ENCODE data around the gene GABBR2.
"Not testable (repeated sequence)": the region's sequence is repeated elsewhere in the genome, so short reads cannot be mapped to it uniquely, and the experiment has no call there.

The GABBR2 gene

DNA sequence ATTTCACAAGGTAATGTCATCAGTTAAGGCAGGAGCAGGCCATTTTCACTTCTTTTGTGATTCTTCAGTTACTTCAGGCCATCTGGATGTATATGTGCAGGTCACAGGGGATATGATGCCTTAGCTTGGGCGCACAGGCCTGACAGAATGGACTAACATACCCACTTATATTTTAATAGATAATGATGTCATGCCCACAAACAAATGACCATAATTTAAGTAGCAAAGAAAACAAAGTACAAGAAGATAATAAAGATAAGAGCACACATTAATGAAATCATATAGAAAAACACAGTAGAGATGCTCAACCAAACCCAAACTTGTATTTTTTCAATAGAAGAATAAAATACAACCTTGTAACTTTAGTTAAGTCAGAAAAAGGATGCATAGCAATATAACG is 433.6 kb downstream of the GABBR2 start:
- DNase-seq: no peak

DNA sequence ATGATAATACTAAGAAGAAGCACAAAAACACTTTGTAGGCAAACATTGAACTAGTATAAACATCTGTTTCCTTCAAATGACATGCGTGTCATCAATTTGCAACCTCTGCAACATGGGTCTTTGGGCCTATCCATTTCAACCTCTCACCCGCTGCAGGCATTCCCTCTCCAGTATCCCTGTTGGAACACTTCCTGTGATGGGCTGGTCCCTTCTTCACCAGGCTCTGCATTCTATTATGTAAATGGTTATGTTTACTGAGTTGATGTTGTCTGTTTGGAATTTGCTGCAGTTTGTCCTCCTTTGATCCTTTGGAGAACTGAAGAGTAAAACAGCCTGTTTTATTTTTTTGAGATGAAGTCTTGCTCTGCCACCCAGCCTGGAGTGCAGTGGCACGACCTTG is 436.7 kb downstream of the GABBR2 start:
- DNase-seq: no peak

DNA sequence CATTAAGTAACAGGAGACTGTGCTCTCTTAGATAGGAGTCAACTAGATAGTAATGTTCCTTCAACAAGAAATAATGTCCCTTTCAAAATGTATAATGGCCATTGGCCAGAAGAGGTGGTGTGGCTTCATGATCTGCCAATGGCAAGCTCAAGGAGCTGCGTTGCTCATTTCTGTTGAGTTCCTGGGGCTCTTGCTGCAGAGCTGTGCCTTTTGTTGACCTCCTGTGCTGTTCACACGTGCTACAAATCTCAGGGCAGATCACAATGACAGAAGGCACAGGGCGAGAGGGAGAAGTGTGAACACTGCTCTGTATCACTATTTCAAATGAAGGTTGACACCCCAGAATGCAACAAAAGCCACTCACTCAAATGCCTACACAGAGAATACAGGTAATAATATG is 437.3 kb downstream of the GABBR2 start:
- no peak for DNase-seq

DNA sequence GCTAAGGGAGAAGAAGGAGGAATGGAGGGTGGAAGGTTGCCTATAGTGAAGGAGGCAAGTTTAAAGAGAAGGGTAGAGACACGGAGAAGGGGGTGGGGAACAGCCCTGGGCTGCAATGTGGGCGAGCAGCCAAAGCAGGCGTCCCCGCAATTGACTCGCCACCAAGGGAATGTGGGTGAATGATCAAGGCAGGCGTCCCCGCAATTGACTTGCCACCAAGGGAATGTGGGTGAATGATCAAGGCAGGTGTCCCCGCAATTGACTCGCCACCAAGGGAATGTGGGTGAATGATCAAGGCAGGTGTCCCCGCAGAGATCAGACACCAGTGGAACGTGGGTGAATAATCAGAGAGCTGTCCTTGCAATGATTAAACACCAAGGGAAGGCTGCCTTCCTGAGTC is 438.5 kb downstream of the GABBR2 start:
- DNase-seq: not testable (repeated sequence)

DNA sequence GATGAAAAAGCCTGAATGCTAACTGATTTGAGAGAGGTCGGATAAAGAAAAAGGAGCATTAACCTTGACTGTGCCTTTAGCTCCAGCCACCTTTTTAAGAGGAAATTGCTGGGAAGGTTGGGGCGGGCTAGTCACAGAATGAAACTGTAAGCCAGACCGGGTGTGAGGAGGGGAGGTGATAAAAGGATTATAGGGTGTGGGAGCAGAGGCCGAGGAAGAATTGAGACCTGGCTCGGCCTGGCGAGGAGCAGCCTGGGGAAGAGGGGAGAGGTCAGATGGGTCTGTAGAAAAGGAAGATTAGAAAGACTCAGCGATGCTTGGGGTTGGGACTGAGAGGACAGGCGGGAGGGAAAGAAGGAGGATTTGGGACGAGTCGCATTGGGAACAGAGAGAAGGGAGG is 439.1 kb downstream of the GABBR2 start:
- DNase-seq: not testable (repeated sequence)

DNA sequence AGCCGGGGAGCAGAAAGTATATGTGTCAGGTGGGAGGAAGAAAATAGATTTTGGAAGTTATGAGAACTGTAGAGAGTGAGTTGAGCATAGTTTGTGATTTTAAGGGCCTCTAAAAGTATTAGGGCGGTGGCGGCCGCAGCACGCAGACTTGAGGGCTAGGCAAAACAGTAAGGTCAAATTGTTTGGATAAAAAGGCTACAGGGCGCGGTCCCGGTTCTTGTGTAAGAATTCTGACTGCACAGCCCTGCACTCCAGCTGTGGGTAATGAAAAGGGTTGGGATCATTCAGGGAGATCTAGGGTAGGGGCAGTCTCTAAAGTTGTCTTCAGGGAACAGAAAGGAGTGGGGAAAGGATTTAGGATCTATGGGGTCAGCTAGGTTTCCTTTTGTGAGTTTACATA is 441.2 kb downstream of the GABBR2 start:
- not testable (repeated sequence) for DNase-seq

DNA sequence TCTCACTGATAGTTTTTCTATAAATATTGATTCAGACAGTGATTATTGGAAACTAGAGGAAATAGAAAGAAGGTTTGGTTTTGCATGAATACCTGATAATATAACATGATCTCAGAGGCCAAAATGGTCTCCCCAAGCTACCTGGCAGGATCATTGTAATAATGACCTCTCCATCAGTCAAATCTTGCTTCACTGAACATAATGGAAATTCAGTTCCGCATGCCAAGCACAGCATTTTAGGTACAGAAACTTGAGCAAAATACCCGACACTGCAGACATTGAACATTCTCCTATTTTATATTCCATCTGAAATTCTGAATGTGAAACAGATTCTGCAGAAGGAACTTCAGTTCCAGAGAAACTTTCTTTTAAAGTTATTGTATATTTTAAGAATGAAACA is 444.2 kb downstream of the GABBR2 start:
- no peak for DNase-seq

DNA sequence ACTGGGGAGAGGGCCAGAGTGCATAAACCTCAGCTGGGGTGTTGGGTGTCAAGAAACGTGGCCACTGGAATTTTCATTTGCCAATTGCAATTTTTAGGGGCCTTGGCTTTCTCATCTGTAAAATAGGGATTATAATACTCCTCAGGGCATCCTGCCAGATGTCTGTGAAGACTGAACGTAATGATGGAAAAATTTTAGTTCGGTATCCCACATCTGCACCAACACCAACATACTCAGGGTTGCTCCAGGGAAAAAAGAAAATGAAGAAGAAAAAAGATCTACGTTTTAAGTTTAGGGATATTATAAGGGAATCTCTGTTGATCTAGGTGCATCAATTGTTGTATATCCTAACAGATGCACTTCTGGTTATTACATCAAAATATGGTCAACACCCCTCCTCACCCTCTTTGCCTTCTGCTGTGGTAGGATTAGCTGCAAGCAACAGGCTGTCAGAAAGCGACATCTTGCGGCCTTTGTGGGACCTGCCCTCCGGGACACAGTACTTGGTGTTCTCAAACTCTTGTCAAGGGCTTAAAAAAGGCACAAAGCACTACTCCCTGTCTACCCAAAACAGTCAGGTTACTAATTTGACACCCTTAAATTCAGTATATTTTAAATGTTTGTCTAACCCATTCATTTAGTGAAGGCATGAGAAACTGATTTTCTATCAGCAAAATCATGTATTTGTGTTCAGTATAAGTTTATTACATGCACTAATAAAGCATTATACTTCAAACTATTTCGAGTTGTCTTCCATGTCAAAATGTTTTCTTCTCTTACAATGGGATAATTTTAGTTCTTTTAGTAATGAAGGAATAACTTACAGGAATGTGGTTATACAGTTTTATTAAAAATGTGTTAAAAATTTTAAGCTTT is 445.0 kb downstream of the GABBR2 start:
- peak; percentile 81 to 86 for DNase-seq

DNA sequence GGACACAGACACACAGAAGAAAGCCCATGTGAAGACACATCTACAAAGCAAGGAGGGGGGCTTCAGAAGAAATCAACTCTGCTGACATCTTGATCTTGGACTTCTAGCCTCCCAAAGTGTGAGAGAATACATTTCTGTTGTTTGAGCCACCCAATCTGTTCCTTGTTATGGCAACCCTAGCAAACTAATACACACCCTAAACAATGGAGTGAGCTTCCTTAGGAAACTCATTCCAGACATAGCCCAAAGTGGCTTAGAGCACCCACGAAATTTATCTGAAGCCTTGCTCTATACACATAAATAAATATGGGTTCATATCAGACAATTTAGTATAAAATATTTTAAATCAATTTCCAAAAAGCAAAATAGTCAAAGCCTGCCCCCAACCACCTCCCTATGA is 445.7 kb downstream of the GABBR2 start:
- no peak for DNase-seq

DNA sequence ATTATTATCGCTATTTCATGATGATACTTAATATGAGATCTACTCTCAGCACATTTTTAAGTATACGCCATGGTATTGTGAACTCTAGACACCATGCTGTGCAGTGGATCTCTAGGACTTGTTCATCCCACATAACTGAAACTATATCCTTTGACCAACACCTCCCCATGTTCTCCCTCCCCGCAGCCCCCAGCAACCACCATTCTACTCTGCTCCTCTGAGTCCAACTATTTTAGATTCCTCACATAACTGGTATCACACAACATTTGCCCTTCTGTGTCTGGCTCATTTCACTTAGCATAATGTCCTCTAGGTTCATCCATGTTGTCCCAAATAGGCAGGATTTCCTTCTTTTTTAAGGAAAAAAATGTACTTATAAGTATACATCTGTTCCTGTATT is 446.7 kb downstream of the GABBR2 start:
- no peak for DNase-seq

DNA sequence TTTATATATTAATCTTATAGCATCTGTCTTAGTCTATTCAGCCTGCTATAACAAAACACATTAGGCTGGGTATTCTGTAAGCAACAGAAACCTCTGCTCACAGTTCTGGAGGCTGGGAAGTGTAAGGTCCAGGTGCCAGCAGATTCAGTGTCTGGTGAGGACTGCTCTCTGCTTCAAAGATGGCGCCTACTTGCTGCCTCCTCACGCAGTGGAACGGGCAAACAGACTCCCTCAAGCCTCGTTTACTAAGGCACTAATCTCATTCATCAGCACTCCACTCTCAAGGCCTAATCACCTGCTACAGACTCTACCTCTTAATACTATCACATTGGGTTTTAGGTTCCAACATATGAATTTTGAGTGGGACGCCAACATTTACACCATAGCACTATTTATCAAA is 448.1 kb downstream of the GABBR2 start:
- no peak for DNase-seq

DNA sequence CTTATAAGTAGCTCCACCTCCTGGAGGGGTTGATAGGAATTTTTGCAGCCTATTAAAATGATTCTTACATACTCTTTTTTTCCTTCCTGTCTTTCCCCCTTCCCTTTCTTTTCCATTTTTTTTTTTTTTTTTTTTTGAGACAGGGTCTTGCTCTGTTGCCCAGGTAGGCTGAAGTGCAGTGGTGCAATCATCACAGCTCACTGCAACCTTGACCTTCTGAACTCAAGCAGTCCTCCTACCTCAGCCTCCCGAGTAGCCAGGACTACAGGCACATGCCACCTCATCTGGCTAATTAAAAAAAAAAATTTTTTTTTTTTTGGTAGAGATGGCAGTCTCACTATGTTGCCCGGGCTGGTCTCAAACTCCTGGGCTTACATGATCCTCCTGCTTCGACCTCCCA is 448.9 kb downstream of the GABBR2 start:
- no peak for DNase-seq

DNA sequence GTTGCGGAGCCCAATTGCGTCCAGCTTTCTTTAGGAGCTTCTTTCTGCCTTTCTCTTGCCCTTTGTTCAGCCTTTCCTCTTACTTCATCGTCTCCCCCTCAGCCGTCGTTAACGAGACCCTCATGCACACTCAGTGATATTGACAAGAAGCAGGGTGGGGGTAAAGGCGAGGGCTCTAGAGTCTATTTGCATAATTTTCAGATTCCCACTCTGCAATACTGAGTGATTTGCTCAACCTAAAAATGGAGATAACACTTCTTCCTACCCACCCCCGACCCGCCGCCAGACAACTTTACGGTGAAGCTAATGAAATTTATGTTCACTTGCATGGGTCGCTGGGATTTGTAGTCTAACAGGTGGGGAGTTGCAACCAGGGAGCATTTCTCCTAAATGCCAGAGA is 452.0 kb downstream of the GABBR2 start:
- DNase-seq: peak; percentile 39 to 51

DNA sequence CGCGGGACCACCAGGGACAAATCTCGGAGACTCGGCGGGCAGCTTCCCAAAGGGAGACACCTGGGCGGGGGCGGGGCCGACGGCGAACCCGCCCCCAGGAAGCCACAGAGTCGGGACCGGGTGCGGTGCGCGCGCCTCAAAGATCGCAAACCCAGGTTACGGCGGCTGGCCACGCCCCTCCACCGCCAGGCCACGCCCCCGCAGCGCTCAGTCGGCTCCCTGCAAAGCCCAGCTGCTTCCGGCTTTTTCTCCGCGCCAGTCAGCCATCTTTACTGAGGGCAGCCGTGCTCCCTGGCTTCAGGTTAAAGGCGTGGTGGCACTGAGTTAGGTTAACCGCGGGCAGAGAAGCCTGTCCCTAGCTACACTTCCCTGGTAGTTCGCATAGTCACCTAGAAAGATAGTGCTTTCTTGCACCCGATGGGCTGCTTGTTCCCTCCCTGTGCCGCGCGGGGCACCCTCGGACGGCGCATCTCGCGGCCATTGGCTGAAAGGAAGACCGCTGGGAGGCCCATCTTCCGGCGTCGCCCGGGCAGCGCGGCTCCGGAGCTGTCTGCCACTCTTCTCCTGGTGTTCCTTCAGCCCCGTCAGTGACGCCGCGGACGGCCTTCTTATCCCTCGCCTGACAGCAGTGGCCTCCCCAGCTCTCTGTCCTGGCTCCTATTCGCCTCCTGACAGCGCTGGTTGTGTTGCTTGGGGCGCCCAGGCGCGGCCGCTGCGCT is 453.0 kb downstream of the GABBR2 start, which contains the start of gene TBC1D2:
Gene TBC1D2, minus strand, starts transcription at position 72 of the 719 bp plus-strand sequence. CDS start 108 bp downstream, outside the sequence.
- DNase-seq: peak; percentile 97

DNA sequence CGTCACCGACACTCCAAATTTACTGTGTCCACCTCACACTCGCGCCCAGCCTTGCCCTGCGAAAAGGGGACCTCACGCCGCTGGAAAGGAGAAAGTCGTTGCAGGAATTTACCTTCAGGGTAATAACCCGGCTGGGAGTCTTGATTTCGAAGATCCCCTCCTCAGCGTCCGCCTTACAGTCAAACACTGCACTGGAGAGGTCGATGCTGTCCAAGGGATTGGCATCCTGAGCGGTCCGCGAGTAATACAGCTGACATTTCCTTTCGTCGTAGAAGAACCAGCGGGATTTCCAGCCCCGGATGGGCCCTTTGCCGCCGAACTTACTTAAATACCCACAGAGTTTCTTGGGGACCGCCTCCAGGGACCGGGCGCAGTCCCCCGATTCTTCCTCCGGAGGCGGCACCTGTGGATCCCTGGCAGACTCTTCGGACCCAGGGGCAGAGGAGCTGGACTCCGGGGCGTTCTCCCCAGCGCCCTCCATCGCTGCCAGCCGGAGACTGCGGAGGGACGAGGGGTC is 453.6 kb downstream of the GABBR2 start:
- DNase-seq: peak; percentile 57 to 66

DNA sequence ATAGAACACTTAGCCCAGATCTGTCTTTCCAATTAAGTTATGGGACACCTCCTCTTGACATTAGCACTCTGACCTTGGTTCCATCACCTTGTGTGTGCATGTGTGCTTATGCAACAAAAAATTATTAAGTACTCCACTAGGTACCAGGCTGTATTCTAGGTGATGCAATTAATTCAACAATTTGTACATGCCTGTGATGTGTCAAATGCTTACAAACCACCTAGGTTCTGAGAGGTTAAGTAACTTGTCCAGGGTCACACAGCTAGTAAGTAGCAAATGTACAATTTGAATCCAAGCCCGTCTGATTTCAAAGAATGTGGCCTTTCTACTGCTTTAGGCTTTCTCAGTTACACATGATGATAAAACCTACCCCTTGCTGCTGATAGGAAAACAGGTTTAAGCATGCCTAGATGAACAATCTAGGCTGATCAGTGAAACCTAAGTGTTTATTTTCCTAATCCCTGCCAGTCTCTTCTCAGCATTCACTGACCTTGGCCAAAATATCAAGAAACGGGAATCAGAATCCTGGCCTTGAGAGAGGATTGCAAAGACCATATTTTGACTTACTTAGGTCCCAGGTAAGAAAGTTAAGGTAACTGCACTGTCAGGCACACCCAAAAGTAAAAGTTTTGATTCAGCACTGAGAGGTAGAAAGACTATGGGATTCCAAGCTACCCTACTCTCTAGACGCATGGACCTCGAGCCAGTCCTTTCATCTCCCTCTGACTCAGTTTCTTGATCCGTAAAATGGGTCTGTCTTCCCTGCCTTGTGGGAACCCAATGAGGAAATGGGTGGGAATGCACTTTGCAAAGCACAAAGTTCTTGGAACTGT is 454.3 kb downstream of the GABBR2 start:
- peak in 1 of 2 donors; percentile 22 for DNase-seq

DNA sequence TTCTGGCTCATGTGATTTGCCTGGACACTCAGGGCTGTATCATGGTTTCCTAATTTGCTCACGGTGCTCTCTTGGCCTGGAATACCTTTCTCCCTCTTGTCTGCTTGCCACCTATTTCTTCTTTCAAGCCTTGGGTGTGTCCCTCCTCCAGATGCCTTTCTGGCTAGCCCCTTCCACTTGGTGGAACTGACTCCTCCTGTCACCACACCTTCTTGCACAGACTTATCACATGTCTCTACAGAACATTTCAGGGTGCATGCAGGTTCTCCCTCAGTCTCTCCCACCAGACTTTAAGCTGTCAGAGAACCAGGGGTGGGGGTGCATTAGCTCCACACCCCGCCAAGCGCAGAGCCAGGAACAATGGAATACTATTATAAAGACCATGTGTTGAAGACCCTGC is 455.2 kb downstream of the GABBR2 start:
- peak in 1 of 2 donors; percentile 30 for DNase-seq

DNA sequence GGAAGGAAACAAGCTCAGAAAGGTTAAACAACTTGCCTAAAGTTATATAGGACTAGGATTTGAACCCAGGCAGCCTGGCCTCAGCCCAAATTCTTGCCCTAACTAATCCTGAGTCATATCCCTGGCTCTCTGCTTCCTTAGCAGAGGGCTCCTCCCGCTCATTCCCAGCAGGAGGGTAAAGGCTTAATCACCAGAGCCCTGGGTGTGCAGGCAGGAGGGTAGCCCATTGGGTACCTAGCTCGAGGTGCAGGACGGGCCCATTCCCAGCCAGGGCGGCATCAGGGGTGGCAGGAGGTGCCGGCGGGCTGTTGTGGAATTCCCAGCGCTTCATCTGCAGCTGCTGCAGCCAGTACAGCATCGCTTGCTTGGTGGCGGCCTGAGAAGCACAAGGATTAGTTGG is 457.2 kb downstream of the GABBR2 start:
- DNase-seq: peak in 1 of 2 donors; percentile 25

DNA sequence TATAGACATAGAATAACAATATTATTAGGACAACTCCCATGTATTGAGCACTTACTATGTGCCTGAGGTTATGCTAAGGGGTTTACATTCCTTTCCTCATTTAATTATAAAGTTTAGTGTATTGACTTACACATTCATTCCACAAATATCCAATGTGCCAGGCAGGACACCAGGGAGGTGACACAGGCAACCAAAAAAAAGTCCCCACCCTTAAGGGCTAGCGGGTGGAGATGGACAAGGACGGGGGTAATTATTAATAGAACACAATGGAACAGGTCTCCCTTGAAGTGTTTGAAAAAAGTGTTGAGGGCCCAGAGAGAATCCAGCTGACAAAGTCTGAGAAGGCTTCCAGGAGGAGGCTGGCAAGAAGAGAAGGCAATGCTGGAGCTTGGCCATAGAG is 459.0 kb downstream of the GABBR2 start:
- DNase-seq: no peak

DNA sequence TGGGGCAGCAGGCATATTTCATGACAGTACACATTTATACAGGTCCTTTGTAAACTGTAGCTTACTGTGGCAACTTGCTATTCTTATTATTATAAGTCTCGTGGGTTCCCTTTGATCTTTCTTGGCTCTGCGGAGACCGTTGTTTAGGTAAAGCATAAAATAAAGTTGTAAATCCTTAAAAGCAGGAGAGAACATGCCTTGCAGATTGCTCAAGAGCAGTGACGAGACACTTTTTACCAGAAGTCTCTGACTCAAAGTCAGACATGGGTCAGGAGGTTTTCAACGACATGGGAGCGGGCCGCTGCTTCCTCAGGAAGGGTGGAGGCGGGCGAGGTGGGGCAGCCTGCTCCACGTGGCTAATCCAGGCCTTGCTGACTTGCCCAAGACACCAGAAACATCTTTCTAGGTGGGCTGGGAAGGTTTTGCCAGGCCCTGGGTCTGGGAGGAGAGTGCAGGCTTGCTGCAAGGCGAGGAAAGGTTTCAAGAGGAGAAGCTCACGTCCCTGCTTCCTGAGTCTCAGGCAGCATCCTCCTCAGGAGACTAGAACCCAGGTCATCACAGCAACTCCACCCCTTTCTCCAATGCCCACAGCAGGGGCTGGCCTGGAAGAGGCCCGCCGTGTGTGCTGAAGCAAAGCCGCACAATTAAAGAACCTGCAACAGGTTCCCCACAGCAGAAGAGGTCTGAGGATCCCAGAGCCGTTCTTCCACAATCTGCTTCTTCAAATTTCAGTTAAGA is 459.8 kb downstream of the GABBR2 start:
- DNase-seq: peak; percentile 97 to 99

DNA sequence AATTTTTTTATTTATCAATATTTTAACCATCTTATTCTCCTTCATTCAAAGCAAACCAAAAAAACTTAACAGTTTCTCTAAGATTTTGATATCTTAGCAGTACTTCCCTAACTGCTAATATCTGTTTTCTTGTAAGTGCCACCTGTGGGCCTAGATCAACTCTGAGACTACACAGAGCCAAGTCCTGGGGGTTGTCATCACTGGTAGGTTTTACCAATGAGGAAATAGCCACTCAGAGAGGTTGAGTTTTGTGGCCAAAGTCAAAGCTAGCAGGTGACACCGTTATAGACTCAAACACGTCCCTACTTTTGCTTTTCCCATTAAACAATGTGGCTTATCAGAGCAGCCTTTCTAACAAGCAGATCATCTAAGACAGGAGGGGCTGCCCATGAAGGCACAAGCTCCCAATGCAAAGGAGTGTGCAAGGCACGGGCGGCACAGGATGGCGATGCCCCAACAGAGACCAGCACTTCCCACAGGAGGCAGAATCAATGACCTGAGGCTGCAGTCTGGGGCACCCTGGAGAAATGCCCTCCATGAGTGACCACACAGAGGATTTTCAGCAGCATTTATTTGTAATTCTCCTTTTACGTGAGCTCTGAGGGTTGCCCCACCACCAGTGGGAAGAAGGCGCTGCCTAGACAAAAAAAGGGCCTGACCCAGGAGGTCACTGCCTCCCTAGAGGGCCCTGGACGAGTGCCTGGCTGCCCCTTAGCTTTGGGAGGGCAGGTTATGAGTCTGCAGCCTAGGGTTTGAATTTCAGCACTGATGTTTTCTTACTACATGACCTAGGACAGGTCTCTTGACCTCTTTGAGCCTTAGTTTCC is 460.7 kb downstream of the GABBR2 start:
- DNase-seq: peak; percentile 85 to 87

All from inflammatory macrophage (primary cell).